ENCODE data around the gene KLHL29. TPM values are rescaled to one million over a fixed set of nuclear protein-coding genes. Genes with fewer than 3 reads are reported as not detected.
A peak's percentile ranks its signal among the peaks of the same experiment; 100 is the strongest.

The KLHL29 gene
- total RNA-seq, 2 experiments from 2014 or later = 2.5 to 2.7 TPM

DNA sequence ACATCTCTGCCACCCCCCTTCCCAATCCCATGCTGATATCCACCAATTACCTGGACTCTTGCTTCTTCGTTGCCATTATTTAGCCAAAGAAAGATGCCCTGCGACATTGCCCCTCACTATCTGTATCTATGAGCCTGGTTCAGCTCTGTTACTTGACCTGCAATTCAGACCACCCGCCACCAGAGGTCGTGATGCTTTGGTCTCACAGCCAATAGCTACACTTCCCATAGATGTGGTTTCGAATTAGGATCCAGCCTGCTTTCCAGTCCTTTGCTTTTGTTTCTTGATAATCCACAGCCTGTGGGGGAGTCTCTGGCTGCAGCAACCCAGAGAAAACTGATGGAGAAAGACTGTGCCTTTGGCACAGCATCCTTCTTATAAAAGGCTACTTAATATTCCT is 239.4 kb downstream of the KLHL29 start:
- H3K4me1 ChIP-seq (ENCODE audit: insufficient read depth, low read length) = no peaks in the 10 kb centered on the region
- H3K36me3 ChIP-seq (ENCODE audit: insufficient read depth, low read length) = no peaks in the 10 kb centered on the region
- H3K27me3 Mint-ChIP-seq = no peaks in the 10 kb centered on the region
- H3K27ac Mint-ChIP-seq = no peak overlapping the region
- ATAC-seq (ENCODE audit: poor library complexity) = no peak
- H3K4me1 Mint-ChIP-seq (ENCODE audit: low read depth) = no peaks in the 10 kb centered on the region
- H3K4me3 Mint-ChIP-seq = no peak overlapping the region
- ChIA-PET POLR2A (no interaction called here), CTCF (no interaction called here)
- no peak overlapping the region for H3K4me3 ChIP-seq (ENCODE audit: low read length)
- no peak overlapping the region for H3K27ac ChIP-seq (ENCODE audit: low read depth in 1 of 2, low read length in 2 of 2)
- peaks cover 0 to 2% of the 10 kb centered on the region in 2 experiments for H3K27me3 ChIP-seq (ENCODE audit: control insufficient read depth in 1 of 2, insufficient read depth in 2 of 2, low read length in 2 of 2)
- TF ChIP-seq, protein P1, sequence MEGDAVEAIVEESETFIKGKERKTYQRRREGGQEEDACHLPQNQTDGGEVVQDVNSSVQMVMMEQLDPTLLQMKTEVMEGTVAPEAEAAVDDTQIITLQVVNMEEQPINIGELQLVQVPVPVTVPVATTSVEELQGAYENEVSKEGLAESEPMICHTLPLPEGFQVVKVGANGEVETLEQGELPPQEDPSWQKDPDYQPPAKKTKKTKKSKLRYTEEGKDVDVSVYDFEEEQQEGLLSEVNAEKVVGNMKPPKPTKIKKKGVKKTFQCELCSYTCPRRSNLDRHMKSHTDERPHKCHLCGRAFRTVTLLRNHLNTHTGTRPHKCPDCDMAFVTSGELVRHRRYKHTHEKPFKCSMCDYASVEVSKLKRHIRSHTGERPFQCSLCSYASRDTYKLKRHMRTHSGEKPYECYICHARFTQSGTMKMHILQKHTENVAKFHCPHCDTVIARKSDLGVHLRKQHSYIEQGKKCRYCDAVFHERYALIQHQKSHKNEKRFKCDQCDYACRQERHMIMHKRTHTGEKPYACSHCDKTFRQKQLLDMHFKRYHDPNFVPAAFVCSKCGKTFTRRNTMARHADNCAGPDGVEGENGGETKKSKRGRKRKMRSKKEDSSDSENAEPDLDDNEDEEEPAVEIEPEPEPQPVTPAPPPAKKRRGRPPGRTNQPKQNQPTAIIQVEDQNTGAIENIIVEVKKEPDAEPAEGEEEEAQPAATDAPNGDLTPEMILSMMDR (IDR thresholded peaks at IDR 0.05) = no peak
- DNase-seq = peak in 1 of 14 experiments; percentile 7
- H3K9me3 ChIP-seq (ENCODE audit: control insufficient read depth in 1 of 2, insufficient read depth in 1 of 2, low read length in 2 of 2) = peaks cover 5 to 15% of the 10 kb centered on the region in 2 experiments
- H3K9me3 Mint-ChIP-seq = peaks cover 3% of the 10 kb centered on the region
- intact Hi-C loops (cut with DNase I, micrococcal nuclease) = no loop called here
- no peaks in the 10 kb centered on the region for H3K36me3 Mint-ChIP-seq (ENCODE audit: low read depth)

GRCh38 chr2:23624915-23625314 is 239.9 kb downstream of the KLHL29 start:
- Histone ChIP-seq H3K27me3 (ENCODE audit: control insufficient read depth in 1 of 2, insufficient read depth in 2 of 2, low read length in 2 of 2) (peaks cover 0 to 2% of the 10 kb centered on the region in 2 experiments), H3K9me3 (ENCODE audit: control insufficient read depth in 1 of 2, insufficient read depth in 1 of 2, low read length in 2 of 2) (peaks cover 5 to 15% of the 10 kb centered on the region in 2 experiments), H3K27ac (ENCODE audit: low read depth in 1 of 2, low read length in 2 of 2) (no peak overlapping the region), H3K4me3 (ENCODE audit: low read length) (no peak overlapping the region), H3K36me3 (ENCODE audit: insufficient read depth, low read length) (no peaks in the 10 kb centered on the region), H3K4me1 (ENCODE audit: insufficient read depth, low read length) (no peaks in the 10 kb centered on the region)
- DNase-seq (no peak), ATAC-seq (ENCODE audit: poor library complexity) (no peak)
- Mint-ChIP-seq H3K4me3 (no peak overlapping the region), H3K9me3 (peaks cover 3% of the 10 kb centered on the region), H3K27me3 (no peaks in the 10 kb centered on the region), H3K36me3 (ENCODE audit: low read depth) (no peaks in the 10 kb centered on the region), H3K27ac (no peak overlapping the region), H3K4me1 (ENCODE audit: low read depth) (no peaks in the 10 kb centered on the region)
- CTCF ChIA-PET = no interaction called here
- intact Hi-C loops (cut with DNase I, micrococcal nuclease) = no loop called here
- POLR2A ChIA-PET = no interaction called here
- TF ChIP-seq, protein P1 (IDR thresholded peaks at IDR 0.05) = no peak

DNA sequence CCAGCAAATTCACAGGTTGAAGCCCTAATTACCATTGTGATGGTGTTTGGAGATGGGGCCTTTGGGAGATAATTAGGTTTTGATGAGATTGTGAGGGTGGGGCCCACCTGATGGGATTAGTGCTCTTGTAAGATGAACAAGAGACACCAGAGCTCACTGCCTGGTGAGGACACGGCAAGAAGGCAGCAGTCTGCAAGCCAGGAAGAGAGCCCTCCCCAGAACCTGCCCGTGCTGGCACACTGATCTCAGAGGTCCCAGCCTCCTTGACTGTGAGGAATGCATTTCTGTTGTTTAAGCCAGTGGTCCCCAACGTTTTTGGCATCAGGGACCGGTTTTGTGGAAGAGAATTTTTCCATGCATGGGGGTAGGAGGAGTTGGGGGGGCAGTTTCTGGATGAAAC is 240.7 kb downstream of the KLHL29 start:
- no peaks in the 10 kb centered on the region for H3K36me3 ChIP-seq (ENCODE audit: insufficient read depth, low read length)
- Mint-ChIP-seq H3K27ac (no peak overlapping the region), H3K4me3 (no peak overlapping the region), H3K9me3 (peaks cover 3% of the 10 kb centered on the region), H3K27me3 (no peaks in the 10 kb centered on the region), H3K36me3 (ENCODE audit: low read depth) (no peaks in the 10 kb centered on the region), H3K4me1 (ENCODE audit: low read depth) (no peaks in the 10 kb centered on the region)
- TF ChIP-seq, protein P1 (IDR thresholded peaks at IDR 0.05) = no peak
- intact Hi-C loops (cut with DNase I, micrococcal nuclease) = no loop called here
- H3K4me1 ChIP-seq (ENCODE audit: insufficient read depth, low read length) = no peaks in the 10 kb centered on the region
- ChIA-PET CTCF (no interaction called here), POLR2A (no interaction called here)
- no peak overlapping the region for H3K27ac ChIP-seq (ENCODE audit: low read depth in 1 of 2, low read length in 2 of 2)
- no peak overlapping the region for H3K4me3 ChIP-seq (ENCODE audit: low read length)
- no peak for DNase-seq
- peaks cover 5 to 15% of the 10 kb centered on the region in 2 experiments for H3K9me3 ChIP-seq (ENCODE audit: control insufficient read depth in 1 of 2, insufficient read depth in 1 of 2, low read length in 2 of 2)
- no peak for ATAC-seq (ENCODE audit: poor library complexity)
- peaks cover 0 to 2% of the 10 kb centered on the region in 2 experiments for H3K27me3 ChIP-seq (ENCODE audit: control insufficient read depth in 1 of 2, insufficient read depth in 2 of 2, low read length in 2 of 2)
